Uterus (tissue), 4 donors: ENCODE data around the gene DAPK3. TPM values are rescaled to one million over a fixed set of nuclear protein-coding genes. Genes with fewer than 3 reads are reported as not detected.

ENCODE experiments used
- DNase-seq, 2 donors: peaks; one replicate each; pipeline ENCODE4 v3.0.0-alpha.2; 2019 to 2020
- H3K27ac ChIP-seq, 2 donors: fragments of 200-600 bp; sonication (generic); 1 replicate in 1 of 2; 2 replicates in 1 of 2; pipeline ENCODE4 v1.5.1; 2016 to 2018
- H3K27me3 ChIP-seq, 2 donors: fragments of 200-600 bp; sonication (generic); one replicate each; pipeline ENCODE4 v1.5.1; 2018 to 2019; ENCODE audit warnings: control low read depth in 1 of 2
- H3K36me3 ChIP-seq, 2 donors: fragments of 200-600 bp; sonication (generic); one replicate each; pipeline ENCODE4 v1.5.1; 2019; ENCODE audit warnings: control low read depth in 1 of 2
- H3K4me1 ChIP-seq, 2 donors: fragments of 200-600 bp; sonication (generic); one replicate each; pipeline ENCODE4 v1.5.1; 2018 to 2019; ENCODE audit warnings: control low read depth in 1 of 2
- H3K4me3 ChIP-seq, 2 donors: fragments of 200-600 bp; sonication (generic); 1 replicate in 1 of 2; 2 replicates in 1 of 2; pipeline ENCODE4 v1.5.1; 2018 to 2019; ENCODE audit warnings: mild to moderate bottlenecking in 1 of 2
- H3K9me3 ChIP-seq, 2 donors: fragments of 200-600 bp; sonication (generic); one replicate each; pipeline ENCODE4 v1.5.1; 2019; ENCODE audit warnings: control low read depth in 1 of 2
- CTCF ChIP-seq, 4 experiments: fragments of 200-600 bp in 2 of 4; fragments of 450-650 bp in 2 of 4; sonication (generic) in 2 of 4; IDR thresholded peaks; one replicate each; pipeline ENCODE4 v1.5.1; 2016 to 2019; ENCODE audit warnings: antibody characterized with exemption in 4 of 4, mild to moderate bottlenecking in 2 of 4, moderate library complexity in 1 of 4
- POLR2A ChIP-seq, 2 donors: fragments of 450-650 bp; IDR thresholded peaks; one replicate each; pipeline ENCODE4 v1.6.1; 2016; ENCODE audit warnings: antibody characterized with exemption in 2 of 2, mild to moderate bottlenecking in 1 of 2, moderate library complexity in 1 of 2
- intact Hi-C: fragments of 100-400 bp; cut with DNase I; formaldehyde crosslinking; loops from one replicate; pipeline ENCODE4 v1.15.1; 2023; ENCODE audit warnings: low total_unique reads
- total RNA-seq, 4 donors: library from RNA; depleted of rRNA in 3 of 4; stranded (reverse); fragments of >200 nt in 3 of 4; gene quantifications; one replicate each; pipeline versions ENCODE4 v1.1.0 to v1.2.4, GENCODE V29; 2014 to 2023
- donor health status: DM: yes; HTN: yes; CAD: no.

The DAPK3 gene
- total RNA-seq, 4 donors from 2014 or later: 7.1 to 119 (median 91.9) TPM

- Histone ChIP-seq H3K27me3 (peaks cover 0 to 4% of the 10 kb centered on the region in 2 donors), H3K4me3 (no peak overlapping the region), H3K9me3 (no peaks in the 10 kb centered on the region), H3K36me3 (no peaks in the 10 kb centered on the region), H3K4me1 (no peaks in the 10 kb centered on the region), H3K27ac (no peak overlapping the region)
- DNase-seq: no peak
- TF ChIP-seq CTCF (IDR thresholded peaks at IDR 0.05): no peak
- no peak for TF ChIP-seq POLR2A (IDR thresholded peaks at IDR 0.05)
- intact Hi-C loops: no loop called here
Observed at GRCh38 chr19:3931041-3931440, 39.9 kb downstream of the DAPK3 start.

DNA sequence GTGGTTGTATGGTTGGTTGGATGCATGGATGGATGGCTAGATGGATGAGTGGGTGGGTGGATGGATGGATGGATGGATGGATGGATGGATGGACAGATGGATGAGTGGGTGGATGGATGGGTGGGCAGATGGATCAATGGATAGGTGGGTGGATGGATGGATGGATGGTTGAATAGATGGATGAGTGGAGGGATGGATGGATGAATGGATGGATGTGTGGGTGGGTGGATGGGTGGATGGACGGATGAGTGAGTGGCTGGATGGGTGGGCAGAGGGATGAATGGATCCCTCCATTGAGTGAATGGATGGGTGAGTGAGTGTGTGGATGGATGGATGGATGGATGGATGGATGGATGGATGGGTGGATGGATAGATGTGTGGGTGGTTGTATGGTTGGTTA lies 47.0 kb downstream of the DAPK3 start:
- no peak for DNase-seq
- H3K9me3 ChIP-seq: no peaks in the 10 kb centered on the region
- no peak overlapping the region for H3K27ac ChIP-seq
- no peaks in the 10 kb centered on the region for H3K27me3 ChIP-seq
- intact Hi-C loops: no loop called here
- TF ChIP-seq POLR2A (IDR thresholded peaks at IDR 0.05) (no peak), CTCF (IDR thresholded peaks at IDR 0.05) (no peak)
- H3K36me3 ChIP-seq: no peaks in the 10 kb centered on the region
- no peak overlapping the region for H3K4me3 ChIP-seq
- H3K4me1 ChIP-seq: no peaks in the 10 kb centered on the region

DNA sequence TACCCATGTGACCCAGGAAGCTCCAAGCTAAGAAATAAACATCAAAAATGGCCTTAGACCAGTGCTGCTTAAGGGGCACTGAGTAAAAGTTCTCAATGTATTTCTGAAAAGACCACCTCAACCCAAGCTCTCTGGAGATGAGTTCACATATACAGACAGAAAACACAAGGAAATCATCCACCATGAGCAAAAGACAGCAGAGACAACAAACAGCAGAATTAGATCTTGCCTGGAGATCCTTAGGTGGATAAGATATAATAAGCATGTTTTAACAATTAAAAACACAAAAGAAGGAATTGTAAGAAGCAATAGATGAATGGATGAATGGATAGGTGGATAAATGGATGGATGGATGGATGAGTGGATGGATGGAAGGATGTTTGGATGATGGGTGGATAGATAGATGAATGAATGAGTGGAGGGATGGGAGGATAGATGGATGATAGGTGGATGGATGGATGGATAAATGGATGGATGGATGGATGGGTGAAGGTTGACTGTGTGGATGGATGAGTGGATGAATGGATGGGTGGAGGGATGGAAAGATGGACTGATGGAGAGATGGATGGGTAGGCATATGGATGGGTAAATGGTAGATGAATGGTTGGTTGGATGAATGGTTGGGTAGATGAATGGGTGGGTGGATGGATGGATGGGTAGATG lies 47.7 kb downstream of the DAPK3 start:
- no peaks in the 10 kb centered on the region for H3K36me3 ChIP-seq
- intact Hi-C loops: no loop called here
- DNase-seq: no peak
- H3K4me3 ChIP-seq: no peak overlapping the region
- no peak for TF ChIP-seq CTCF (IDR thresholded peaks at IDR 0.05)
- no peak for TF ChIP-seq POLR2A (IDR thresholded peaks at IDR 0.05)
- no peak overlapping the region for H3K27ac ChIP-seq
- H3K4me1 ChIP-seq: no peaks in the 10 kb centered on the region
- no peaks in the 10 kb centered on the region for H3K27me3 ChIP-seq
- no peaks in the 10 kb centered on the region for H3K9me3 ChIP-seq

DNA sequence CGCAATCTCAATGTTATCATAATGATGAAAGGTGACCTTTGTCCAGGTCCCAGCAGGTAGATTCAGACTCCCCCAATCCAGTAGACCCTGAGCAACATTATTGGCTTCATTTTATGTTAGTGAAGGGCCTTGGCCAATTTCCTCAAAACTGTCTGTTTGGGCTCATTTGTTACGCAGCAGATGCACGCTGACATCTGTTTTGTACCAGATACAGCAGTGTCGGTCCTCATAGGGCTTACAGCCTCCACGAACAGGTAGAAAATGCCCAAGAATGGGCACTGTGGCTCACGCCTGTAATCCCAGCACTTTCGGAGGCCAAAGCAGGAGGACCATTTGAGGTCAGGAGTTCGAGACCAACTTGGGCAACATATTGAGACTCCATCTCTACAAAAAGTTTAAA lies 51.1 kb downstream of the DAPK3 start:
- intact Hi-C loops: no loop called here
- no peaks in the 10 kb centered on the region for H3K9me3 ChIP-seq
- no peaks in the 10 kb centered on the region for H3K36me3 ChIP-seq
- no peak for DNase-seq
- no peak for TF ChIP-seq POLR2A (IDR thresholded peaks at IDR 0.05)
- no peak for TF ChIP-seq CTCF (IDR thresholded peaks at IDR 0.05)
- H3K27me3 ChIP-seq: no peaks in the 10 kb centered on the region
- H3K27ac ChIP-seq: no peak overlapping the region
- no peaks in the 10 kb centered on the region for H3K4me1 ChIP-seq
- H3K4me3 ChIP-seq: no peak overlapping the region

DNA sequence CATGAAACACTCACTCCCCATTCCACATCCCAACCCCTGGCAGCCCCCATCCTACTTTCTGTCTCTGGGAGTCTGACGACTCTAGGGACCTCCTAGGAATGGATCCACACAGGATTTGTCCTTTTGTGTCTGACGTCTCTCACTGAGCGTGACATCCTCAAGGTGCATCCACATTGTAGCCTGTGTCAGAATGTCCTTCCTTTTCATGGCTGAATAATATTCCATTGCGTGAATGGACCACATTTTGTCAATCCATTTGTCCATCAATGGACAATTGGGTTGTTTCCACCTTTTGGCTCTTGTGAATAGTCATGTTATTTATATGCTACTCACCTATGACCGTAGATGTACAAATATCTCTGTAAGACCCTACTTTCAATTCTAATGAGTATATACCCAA lies 54.9 kb downstream of the DAPK3 start:
- no peaks in the 10 kb centered on the region for H3K9me3 ChIP-seq
- H3K36me3 ChIP-seq: no peaks in the 10 kb centered on the region
- H3K27me3 ChIP-seq: no peaks in the 10 kb centered on the region
- intact Hi-C loops: no loop called here
- TF ChIP-seq CTCF (IDR thresholded peaks at IDR 0.05) (no peak), POLR2A (IDR thresholded peaks at IDR 0.05) (no peak)
- H3K4me1 ChIP-seq: no peaks in the 10 kb centered on the region
- H3K4me3 ChIP-seq: no peak overlapping the region
- H3K27ac ChIP-seq: no peak overlapping the region
- no peak for DNase-seq
